HTERT RPE-1 (cell line): ENCODE measurements around the gene PARP1.

Experiments
- in situ Hi-C: fragments of 300-500 bp; cut with MboI; formaldehyde crosslinking; loops from 4 replicates; pipeline ENCODE4 v1.14.3; 2020; ENCODE audit warnings: low sequenced_read_pairs

PARP1 gene

DNA sequence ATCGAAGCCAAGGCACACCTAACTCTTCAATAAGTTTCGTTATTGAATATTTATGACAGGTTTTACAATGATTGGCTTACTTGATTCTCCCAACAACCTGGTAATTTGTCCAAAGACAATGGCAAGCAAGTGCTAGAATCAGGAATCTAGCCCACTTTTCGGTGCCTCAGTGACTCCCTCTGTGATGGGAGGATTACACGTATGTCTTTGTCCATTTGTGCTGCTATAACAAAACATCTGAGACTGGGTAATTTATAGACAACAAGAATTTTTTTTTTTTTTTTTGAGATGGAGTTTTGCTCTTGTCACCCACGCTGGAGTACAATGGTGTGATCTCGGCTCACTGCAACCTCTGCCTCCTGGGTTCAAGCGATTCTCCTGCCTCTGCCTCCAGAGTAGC lies 96.5 kb downstream of the PARP1 start:
- in situ Hi-C loops: no loop called here
